Kidney (tissue), 14 donors: ENCODE results near the gene KATNB1. TPM values are rescaled to one million over a fixed set of nuclear protein-coding genes. Genes with fewer than 3 reads are reported as not detected.
A peak's percentile ranks its signal among the peaks of the same experiment; 100 is the strongest.

Source experiments
- DNase-seq, 5 donors: peaks; one replicate each; pipeline ENCODE4 v3.0.0-alpha.2; 2013 to 2020
- FAIRE-seq: peaks from 2 replicates; lab custom pipeline; 2012; peaks lifted over from hg19 to GRCh38; lab: Jason Lieb, UNC
- H3K27ac ChIP-seq, 2 donors: one replicate each; pipeline ENCODE4 v1.7.0; 2013; ENCODE audit warnings: low read depth in 2 of 2, low read length in 2 of 2, inconsistent platforms in 1 of 2
- H3K27me3 ChIP-seq: one replicate; pipeline ENCODE4 v1.7.1; 2013; ENCODE audit warnings: low read length, inconsistent platforms; ENCODE audit not compliant: control insufficient read depth, insufficient read depth
- H3K36me3 ChIP-seq, 3 donors: one replicate each; pipeline versions ENCODE4 v1.7.0 to v1.7.1; 2013; ENCODE audit warnings: low read length in 3 of 3, control low read depth in 1 of 3, inconsistent platforms in 1 of 3; ENCODE audit not compliant: insufficient read depth in 3 of 3, control insufficient read depth in 2 of 3
- H3K4me1 ChIP-seq, 3 donors: one replicate each; pipeline versions ENCODE4 v1.7.0 to v1.7.1; 2013; ENCODE audit warnings: low read length in 3 of 3, inconsistent platforms in 1 of 3, low read depth in 1 of 3; ENCODE audit not compliant: control insufficient read depth in 2 of 3, insufficient read depth in 2 of 3
- H3K4me3 ChIP-seq, 3 donors: one replicate each; pipeline versions ENCODE4 v1.7.0 to v1.8.1; 2013; ENCODE audit warnings: low read length in 3 of 3, control low read depth in 1 of 3, inconsistent platforms in 1 of 3
- H3K9ac ChIP-seq, 3 donors: one replicate each; pipeline versions ENCODE4 v1.7.0 to v1.7.1; 2013; ENCODE audit warnings: low read length in 3 of 3, control low read depth in 1 of 3, inconsistent platforms in 1 of 3
- H3K9me3 ChIP-seq, 3 donors: one replicate each; pipeline versions ENCODE4 v1.7.0 to v1.7.1; 2013; ENCODE audit warnings: low read length in 3 of 3, control low read depth in 1 of 3, inconsistent platforms in 1 of 3; ENCODE audit not compliant: control insufficient read depth in 2 of 3, insufficient read depth in 1 of 3
- CTCF ChIP-seq: IDR thresholded peaks from 3 replicates; pipeline ENCODE4 v1.5.1; 2012; ENCODE audit warnings: mild to moderate bottlenecking, moderate library complexity, borderline replicate concordance; ENCODE audit not compliant: insufficient read depth; ENCODE audit errors: extremely low read depth
- intact Hi-C: fragments of 100-400 bp; cut with DNase I; formaldehyde crosslinking; loops from one replicate; pipeline ENCODE4 v1.11.1; 2022
- polyA plus RNA-seq: library from polyadenylated mRNA; stranded (reverse); fragments of 350-450 nt; fragmentation: Illumina TruSeq; extraction: RNeasy Lipid Tissue Mini Kit (QIAGEN cat#74804); gene quantifications from one replicate; pipeline ENCODE4 v1.2.3, GENCODE V29; 2014; ENCODE audit warnings: low read depth, low replicate concordance; ENCODE audit not compliant: insufficient read depth
- total RNA-seq: library from RNA; stranded (reverse); fragmentation: NEBNext Ultra II Directional; extraction: Animal tissue kit (Norgen Biotek cat#: 25700); gene quantifications from one replicate; pipeline ENCODE4 v1.2.1, GENCODE V29; 2021
- donor health status: control.
- donor health status: control.
- donor health status: control.
- donor health status: control.
- donor health status: control.
- donor health status: DM: yes; HTN: yes; CAD: no.
- donor health status: Normal renal cell carcinoma (clear cell type).

The KATNB1 gene
- total and polyA plus RNA-seq, 2 donors from 2014 or later, result 13.9 to 14.5 TPM

DNA sequence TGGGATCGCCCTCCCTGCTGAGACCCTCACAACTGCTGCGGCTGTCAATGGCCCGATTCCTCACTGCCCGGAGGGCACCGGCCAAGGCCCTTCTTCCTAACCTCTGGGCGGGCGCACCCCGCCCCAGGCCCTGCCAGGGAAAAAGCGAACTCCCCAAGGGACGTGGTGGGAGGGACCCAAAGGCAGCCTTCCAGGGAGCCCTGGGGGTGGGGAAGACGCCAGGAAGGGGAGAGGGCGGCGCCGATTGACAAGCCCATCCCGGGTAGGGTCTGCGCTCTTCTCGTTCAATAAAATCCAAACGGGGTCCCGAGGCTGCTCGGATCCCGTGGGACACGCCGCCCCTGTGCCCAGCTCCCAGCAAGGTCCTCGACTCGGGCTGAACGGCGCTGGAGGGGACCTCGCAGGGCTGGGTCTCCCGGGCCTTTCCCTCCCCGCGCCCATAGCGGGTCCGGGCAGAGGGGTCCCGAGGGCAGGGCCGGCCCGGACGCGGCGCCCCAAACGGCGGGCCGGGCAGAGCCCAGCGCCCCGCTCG is 66.3 kb downstream of the KATNB1 start:
- no peaks in the 10 kb centered on the region for H3K9me3 ChIP-seq

GRCh38 chr16:57802341-57803133 is 67.0 kb downstream of the KATNB1 start, which contains the start of gene KIFC3:
Gene KIFC3, minus strand, starts transcription at chr16:57802491. Its CDS starts 4,248 bp downstream, at chr16:57798243.
- Histone ChIP-seq H3K27ac (peak within 1 kb of the TSS; percentile 95 to 97), H3K4me3 (peak within 1 kb of the TSS; percentile 43 to 84 (median 60)), H3K27me3 (no peaks in the 10 kb centered on the region), H3K9ac (peak within 1 kb of the TSS; percentile 31 to 93 (median 90)), H3K9me3 (no peaks in the 10 kb centered on the region), H3K4me1 (peaks cover 8 to 52% (median 27%) of the 10 kb centered on the region in 3 donors), H3K36me3 (no peaks in the 10 kb centered on the region)
- FAIRE-seq (no peak), DNase-seq (peak; percentile 83 to 95 (median 90))
- TF ChIP-seq CTCF, result peak; percentile 16
- intact Hi-C loops, result no loop called here

More for the DNA sequence above, 66.3 kb downstream of the KATNB1 start:
- TF ChIP-seq CTCF, result no peak
- Histone ChIP-seq H3K4me1 (peaks cover 8 to 56% (median 31%) of the 10 kb centered on the region in 3 donors), H3K36me3 (peaks cover 0 to 2% (median 0%) of the 10 kb centered on the region in 3 donors), H3K27ac (peak overlapping the region; percentile 95 to 97), H3K9ac (peak overlapping the region; percentile 17 to 93 (median 90)), H3K4me3 (peak overlapping the region; percentile 43 to 84 (median 60)), H3K27me3 (no peaks in the 10 kb centered on the region)
- DNase-seq (peak in 4 of 5 donors; percentile 43 to 86 (median 74)), FAIRE-seq (no peak)
- intact Hi-C loops, result no loop called here

DNA sequence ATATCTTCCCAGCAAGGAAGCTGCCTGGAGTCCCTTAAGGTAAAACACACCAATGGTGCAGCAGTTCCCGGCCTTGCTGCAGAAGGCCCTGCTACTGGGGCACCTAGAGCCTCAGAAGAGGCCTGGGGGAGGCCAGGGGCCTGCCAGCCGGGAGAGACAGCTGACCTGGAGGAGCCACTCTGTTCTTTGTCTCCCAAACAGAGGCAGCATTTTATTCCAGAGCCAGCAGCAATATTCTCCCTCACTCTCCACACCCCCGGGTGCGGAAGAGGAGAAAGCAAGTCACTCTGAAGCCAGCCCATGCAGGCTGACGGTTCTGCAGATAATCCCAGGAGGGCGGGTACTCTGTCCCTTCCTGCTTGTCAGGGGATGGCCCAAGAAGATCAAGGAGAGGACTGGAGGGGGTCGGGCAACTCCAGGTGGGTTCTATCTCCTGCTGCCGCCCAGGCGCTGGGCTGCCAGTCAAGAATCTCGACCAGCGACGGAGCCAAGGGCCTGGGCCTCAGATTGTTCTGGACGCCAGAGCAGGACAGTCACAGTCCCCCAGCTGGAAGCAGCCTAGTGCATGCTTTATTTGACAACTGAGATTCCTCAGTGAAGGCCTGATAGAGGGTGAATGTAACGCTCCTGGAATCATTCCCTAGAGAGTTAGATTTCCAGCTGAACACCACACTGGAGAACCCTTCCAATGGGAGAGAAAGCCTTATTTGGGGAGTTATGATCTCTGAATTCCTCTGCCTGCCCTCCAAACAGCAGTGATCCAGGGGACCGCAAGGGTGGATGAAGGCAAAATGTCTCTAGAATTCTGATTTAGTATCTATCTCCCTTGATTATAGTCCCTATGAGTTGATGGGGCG is 67.8 kb downstream of the KATNB1 start:
- Histone ChIP-seq H3K9me3 (no peaks in the 10 kb centered on the region), H3K27ac (peak overlapping the region; percentile 93 to 95), H3K9ac (peak overlapping the region in 1 of 3 donors; percentile 43), H3K36me3 (no peaks in the 10 kb centered on the region), H3K4me3 (peak overlapping the region in 1 of 3 donors; percentile 56), H3K4me1 (peaks cover 8 to 49% (median 29%) of the 10 kb centered on the region in 3 donors), H3K27me3 (no peaks in the 10 kb centered on the region)
- intact Hi-C loops, result no loop called here
- peak; percentile 26 to 85 (median 67) for DNase-seq
- TF ChIP-seq CTCF, result no peak
- no peak for FAIRE-seq
